MV-4-11 (cell line): ENCODE data around the gene ADAMTS15.
A peak's percentile ranks its signal among the peaks of the same experiment; 100 is the strongest.

Source experiments
- DNase-seq: peaks from one replicate; lab custom pipeline; 2025; lab: John Stamatoyannopoulos, UW

The ADAMTS15 gene

DNA sequence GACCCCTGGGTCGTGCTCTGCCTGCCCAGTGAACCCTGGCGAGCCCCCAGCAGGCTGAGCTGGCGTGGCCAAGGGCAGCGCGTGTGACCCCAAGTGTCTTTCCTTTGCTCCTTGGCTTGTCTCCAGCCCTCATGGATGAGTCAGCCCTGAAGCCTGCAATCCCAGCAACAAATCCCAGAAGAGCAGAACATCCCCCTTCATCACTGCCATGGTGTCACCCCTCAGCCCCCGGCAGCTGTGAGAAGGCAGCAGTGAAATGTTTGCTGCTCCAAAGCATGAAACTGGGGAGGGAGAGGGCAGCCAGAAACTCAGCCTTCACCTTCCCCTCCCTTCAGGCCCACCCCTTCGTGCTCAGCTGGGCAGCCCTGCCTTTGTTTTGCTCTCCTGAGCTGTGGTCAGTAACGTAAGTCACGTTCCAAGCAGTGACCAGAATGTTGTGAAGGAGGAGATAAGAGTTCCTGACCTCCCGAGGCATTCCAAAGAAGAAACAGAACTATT lies 29.8 kb downstream of the ADAMTS15 start:
- no peak for DNase-seq

GRCh38 chr11:130478881-130479280 lies 30.4 kb downstream of the ADAMTS15 start:
- DNase-seq, result no peak

GRCh38 chr11:130480186-130480585 lies 31.7 kb downstream of the ADAMTS15 start:
- no peak for DNase-seq

DNA sequence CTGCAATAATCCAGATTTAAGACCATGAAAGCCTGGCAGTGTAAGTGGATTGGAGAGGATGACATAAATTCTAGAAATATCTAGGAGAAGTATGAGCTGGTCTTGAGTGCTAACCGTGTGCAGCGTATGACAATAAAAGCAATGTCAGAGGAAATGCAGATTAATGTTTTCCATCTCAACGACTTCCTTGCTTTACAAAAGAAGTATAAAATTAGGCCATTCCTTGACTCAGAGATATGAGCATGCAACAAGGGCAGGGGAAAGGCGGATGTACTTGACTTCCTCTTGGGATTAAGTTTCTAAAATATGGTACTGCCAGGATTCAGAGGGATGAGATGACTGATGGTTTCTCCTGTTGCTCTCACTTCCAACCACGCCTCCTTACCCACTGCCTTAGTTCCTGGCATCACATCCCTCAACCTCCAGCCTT lies 32.3 kb downstream of the ADAMTS15 start:
- peak; percentile 53 for DNase-seq

- no peak for DNase-seq
These were observed 34.7 kb downstream of the ADAMTS15 start for GRCh38 chr11:130483124-130483523.

DNA sequence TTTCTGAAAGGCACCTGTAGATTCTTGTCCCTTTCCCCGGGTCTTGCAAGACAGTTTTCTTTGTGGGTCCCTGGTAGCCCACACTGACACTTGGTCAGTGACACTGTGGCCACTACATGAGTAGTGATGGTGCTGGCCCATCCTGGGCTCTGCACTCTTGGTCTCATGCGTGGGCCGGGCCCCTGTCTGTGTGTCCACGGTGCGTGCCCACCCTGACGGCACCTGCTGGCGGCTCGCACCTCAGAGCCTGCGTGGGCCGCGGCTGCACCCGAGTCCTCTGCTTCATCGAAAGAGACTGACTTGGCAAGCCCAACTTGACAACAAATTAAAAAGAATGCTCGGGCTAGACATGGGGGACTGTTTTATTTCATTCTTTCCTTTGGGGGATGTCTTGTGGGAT lies 37.5 kb downstream of the ADAMTS15 start:
- no peak for DNase-seq

- DNase-seq, result no peak
These were observed 38.0 kb downstream of the ADAMTS15 start for GRCh38 chr11:130486391-130486836.

- no peak for DNase-seq
These were observed 38.8 kb downstream of the ADAMTS15 start for GRCh38 chr11:130486987-130487923.

DNA sequence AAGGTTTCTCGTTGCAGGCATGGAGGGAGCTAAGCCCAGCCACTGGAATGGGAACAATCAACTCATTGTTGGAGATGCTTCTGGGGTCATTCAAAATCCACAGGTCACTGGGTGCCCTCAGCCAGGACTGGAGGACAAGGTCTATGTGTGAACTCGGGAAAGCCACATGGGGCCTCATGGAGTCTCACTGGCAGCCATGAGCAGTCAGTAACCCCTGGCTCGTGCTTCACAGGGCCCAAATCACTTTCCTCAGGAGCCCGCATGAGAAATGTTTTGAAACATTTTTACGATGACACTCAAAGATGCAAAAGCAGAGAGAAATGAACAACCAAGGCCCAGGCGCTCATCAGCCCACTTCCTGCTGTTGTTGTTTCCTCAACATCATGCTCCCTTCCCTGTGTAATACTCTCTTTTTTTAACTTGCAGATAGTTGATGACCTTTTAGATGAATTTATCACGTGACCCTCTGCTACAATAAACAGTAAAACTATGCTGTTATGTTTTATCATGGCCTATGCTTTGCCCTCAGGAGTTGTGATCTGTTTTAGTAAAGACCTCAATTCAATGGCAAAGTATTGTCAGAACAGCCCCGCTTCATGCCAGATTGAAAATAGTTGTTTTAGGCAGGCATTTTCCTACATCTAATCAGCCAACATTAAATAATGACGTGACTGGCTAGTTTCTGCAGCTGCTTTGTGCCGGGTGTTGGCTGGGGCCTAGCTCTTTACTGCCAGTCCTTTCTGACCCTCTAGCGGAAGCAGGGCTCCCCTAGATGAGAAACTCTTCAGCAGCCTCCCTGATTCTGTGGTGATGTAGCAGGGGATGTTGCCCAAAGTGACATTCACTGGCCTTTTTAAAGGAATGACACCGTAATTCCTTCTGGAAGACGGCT lies 39.7 kb downstream of the ADAMTS15 start:
- no peak for DNase-seq

GRCh38 chr11:130488848-130489584 lies 40.6 kb downstream of the ADAMTS15 start:
- DNase-seq, result no peak

GRCh38 chr11:130489716-130490115 lies 41.3 kb downstream of the ADAMTS15 start:
- DNase-seq, result no peak

- no peak for DNase-seq
These were observed 42.4 kb downstream of the ADAMTS15 start for GRCh38 chr11:130490682-130491449.

DNA sequence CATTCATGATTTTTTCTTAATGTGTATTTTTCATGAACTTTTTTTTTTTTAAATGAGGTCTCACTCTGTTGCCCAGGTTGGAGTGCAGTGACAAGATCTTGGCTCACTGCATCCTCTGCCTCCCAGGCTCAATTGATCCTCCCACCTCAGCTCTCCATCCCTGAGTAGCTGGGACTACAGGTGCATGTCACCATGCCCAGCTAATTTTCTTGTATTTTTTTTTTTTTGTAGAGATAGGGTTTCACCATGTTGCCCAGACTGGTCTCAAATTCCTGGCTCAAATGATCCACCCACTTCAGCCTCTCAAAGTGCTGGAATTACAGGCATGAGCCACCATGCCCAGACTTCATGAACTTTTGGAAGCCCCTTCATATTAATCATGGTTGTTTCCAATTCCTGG lies 49.7 kb downstream of the ADAMTS15 start:
- no peak for DNase-seq

DNA sequence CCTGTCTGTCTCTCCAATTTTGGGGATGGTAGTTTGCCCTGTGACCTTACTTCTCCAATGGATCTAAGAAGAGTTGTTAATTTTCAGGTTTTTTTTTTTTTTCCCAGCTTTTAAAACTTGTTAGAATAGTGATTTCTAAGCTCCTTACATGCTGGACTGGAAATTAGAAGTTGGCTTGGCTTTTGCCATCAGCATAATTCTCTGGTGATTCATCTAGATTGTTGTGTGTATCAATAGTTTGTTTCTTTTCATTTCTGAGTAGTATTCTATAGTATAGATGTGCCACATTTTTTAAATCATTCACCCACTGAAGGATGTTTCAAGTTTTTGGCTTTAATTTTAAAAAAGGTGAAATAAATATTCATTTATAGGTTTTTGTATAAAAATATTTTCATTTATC lies 51.4 kb downstream of the ADAMTS15 start:
- no peak for DNase-seq

- DNase-seq, result no peak
These were observed 55.9 kb downstream of the ADAMTS15 start for GRCh38 chr11:130504317-130504716.

GRCh38 chr11:130508913-130509312 lies 60.5 kb downstream of the ADAMTS15 start:
- DNase-seq, result no peak

DNA sequence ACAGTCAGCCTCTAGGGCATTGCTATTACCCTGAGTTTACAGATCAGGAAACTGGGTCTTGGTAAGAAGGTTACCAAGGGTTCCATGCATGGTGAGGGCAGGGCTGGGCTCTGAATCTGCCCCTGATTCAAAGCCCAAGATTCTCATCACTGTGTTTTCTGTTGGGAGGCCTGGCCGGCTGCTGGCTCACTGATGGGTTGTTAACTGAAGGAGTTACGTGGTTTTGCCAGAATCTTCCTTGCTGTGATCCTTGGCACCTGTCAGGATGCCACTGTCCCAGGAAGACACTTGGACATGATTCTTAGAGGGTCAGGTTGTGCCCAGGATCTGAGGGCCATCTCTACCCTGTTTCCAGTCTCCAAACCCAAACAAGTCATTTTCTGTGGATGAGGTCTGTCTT lies 61.5 kb downstream of the ADAMTS15 start:
- no peak for DNase-seq

DNA sequence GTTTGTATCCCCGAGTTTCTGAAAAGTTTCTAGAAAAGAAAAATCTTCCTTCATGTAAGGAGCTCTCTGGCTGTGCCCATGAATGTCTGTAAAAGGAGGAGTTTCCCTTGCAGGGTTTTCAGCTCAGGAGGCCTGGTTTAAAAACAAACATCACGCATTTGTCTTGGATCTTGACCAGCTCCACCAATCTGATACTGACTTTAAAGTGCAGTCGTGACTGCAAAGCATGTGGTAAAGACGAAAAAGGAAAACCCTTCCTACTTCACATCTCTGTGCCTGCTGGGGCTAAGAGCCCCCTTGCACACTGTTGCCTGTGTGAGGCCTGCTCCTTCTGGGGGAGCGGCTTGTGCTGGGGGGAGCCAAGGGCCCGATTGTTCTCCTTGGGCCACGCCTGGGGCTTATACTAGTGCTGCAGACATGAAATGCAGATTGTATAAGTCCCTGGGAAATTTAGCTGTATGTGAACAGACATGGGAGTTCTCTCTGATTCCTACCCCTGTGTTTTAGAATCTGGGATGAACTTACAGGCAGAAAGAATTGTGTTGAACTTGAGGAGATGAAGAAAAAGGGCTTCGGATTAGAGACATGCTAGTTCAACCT lies 62.1 kb downstream of the ADAMTS15 start:
- DNase-seq, result no peak

DNA sequence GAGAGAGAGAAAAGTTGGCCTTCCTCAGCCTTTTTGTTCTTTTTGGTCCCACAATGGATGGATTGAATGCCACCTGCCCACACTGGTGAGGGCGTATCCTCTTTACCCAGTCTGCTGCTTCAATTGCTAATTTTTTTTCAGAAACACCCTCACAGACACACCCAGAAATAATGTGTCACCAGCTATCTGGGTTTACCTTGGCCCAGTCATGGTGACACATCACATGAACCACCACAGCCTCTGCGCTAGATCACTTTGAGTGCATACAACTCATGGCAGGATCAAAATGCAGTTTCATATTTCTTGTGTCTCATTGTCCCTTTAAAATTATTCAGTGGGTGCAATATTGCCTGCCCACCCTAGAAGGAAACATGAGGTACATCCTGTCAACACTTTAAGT lies 63.3 kb downstream of the ADAMTS15 start:
- DNase-seq, result no peak

GRCh38 chr11:130512662-130513061 lies 64.2 kb downstream of the ADAMTS15 start:
- no peak for DNase-seq

DNA sequence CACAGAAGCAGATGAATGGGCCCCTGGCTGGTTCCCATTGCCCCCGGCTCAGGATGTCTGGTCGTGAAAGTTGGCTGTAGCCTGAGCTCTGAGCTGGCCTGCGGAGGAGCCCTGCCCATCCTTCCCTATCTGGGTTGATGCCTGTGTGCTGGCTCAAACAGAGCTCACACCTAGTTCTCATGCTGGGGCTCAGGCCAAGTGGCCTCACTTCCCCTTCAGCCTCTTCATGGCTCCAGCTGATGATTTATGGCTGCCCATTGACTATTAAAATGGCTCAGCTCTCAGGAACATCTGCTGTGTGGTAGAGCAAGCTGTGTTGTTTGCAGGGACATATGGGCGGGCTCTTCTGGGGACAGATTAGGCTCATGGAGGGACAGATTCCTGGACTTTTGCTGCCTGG lies 64.7 kb downstream of the ADAMTS15 start:
- DNase-seq, result peak; percentile 91
